ENCODE results near the gene TM2D3. TPM values are rescaled to one million over a fixed set of nuclear protein-coding genes. Genes with fewer than 3 reads are reported as not detected.

Gene TM2D3, protein sequence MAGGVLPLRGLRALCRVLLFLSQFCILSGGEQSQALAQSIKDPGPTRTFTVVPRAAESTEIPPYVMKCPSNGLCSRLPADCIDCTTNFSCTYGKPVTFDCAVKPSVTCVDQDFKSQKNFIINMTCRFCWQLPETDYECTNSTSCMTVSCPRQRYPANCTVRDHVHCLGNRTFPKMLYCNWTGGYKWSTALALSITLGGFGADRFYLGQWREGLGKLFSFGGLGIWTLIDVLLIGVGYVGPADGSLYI
- 10 to 100 TPM; 32.6 to 47.3 (median 46.2) TPM for total RNA-seq

DNA sequence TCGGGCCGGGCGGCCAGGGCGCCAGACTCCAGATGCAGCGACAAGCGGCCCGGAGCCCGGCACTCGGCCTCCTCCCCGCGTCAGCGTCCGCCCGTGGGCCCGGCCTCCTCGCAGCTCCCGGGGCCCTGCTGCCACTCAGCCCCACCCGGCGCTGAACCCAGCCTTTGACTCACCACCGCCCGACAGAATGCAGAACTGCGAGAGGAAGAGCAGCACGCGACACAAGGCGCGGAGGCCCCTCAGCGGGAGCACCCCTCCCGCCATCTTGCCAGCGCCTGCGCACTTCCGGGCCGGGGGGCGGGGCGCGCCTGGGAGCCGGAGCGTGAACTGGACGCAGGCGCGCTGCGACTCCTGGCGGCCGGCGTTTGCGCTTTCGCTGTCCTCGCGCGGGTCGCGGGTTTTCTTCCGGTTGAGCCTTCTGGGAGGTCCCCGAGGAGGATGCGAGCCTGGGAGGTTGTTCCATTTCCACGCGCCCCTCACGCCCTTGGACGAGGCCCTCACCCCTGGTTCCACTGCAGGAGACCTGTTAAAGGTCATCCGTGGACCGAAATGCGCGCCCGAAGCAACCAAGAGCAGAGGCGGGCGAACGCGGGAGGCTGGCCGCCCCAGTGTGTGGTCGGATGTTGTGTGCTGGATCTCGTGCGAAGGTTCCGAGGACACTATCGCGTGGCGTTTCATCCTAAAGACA lies at the start of gene TM2D3:
TSS of gene TM2D3 (minus strand) at position 284 of the 688 bp plus-strand sequence. CDS start at position 264, 20 bp downstream.
- DNase-seq (ENCODE audit: low spot score): peak; percentile 74
- TF ChIP-seq, protein P1, sequence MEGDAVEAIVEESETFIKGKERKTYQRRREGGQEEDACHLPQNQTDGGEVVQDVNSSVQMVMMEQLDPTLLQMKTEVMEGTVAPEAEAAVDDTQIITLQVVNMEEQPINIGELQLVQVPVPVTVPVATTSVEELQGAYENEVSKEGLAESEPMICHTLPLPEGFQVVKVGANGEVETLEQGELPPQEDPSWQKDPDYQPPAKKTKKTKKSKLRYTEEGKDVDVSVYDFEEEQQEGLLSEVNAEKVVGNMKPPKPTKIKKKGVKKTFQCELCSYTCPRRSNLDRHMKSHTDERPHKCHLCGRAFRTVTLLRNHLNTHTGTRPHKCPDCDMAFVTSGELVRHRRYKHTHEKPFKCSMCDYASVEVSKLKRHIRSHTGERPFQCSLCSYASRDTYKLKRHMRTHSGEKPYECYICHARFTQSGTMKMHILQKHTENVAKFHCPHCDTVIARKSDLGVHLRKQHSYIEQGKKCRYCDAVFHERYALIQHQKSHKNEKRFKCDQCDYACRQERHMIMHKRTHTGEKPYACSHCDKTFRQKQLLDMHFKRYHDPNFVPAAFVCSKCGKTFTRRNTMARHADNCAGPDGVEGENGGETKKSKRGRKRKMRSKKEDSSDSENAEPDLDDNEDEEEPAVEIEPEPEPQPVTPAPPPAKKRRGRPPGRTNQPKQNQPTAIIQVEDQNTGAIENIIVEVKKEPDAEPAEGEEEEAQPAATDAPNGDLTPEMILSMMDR (IDR thresholded peaks at IDR 0.05): peak in 2 of 3 donors; percentile 58 to 88
- ATAC-seq (ENCODE audit: low FRiP score): peak; percentile 98

DNA sequence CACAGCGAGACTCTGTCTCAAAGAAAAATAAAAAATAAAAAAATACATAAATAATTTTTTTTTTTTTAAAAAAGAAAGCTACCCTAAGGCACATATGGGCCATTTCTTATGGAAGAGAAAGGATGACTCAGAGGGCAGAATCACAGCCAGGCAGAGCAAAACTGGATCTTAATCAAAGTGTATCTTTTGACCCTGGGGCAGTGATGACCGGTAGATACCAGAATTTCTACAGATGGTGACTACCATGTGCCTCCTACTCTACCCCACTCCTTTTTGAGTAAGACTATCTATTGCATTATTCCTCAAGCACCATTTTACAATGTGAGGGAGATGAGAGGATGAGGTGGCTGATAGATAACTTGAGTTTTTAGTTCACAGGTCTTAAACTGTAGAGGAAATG lies 46.1 kb upstream of the TM2D3 start:
- DNase-seq (ENCODE audit: low spot score): no peak
- no peak for ATAC-seq (ENCODE audit: low FRiP score)
- TF ChIP-seq, protein P1 (IDR thresholded peaks at IDR 0.05): no peak

DNA sequence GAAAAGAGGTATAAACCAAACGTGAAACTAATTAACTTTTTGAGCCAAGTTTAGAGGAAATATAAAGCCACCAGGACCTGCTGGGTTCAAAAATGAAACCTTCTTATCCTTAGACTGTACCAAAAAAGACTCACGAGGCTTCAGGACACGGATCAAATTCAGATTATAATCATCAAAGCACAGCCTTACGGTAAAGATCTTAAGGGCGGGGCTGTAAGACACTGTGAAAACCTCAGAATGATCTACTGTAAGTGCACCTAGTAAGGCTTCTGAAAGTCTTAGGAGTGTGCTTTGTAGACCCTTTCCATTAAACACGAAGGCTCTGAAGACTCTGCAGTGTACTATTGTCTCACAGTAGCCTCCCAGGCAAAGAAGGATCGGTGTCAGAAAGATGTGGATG lies 45.3 kb upstream of the TM2D3 start:
- TF ChIP-seq, protein P1 (IDR thresholded peaks at IDR 0.05): no peak
- ATAC-seq (ENCODE audit: low FRiP score) (no peak), DNase-seq (ENCODE audit: low spot score) (no peak)

DNA sequence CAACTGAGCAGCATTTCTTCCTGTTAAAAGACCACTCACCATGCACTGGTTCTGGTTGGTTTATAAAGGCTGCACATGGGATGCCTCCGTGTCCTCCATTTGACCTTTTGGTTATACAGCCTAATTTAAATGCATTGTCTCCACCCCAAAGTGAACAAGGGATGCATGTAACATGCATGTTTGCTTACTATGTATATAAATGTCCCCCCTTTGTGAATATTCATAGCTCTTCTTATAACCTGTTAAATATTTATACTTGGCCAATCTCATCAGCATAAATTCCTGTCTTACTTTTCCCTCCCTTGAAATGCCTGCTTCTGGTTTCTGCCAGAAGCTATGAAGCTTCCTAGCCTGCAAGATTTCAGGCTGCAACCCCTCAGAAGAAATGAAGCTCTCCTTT lies 44.6 kb upstream of the TM2D3 start:
- ATAC-seq (ENCODE audit: low FRiP score): no peak
- TF ChIP-seq, protein P1 (IDR thresholded peaks at IDR 0.05): no peak
- no peak for DNase-seq (ENCODE audit: low spot score)

DNA sequence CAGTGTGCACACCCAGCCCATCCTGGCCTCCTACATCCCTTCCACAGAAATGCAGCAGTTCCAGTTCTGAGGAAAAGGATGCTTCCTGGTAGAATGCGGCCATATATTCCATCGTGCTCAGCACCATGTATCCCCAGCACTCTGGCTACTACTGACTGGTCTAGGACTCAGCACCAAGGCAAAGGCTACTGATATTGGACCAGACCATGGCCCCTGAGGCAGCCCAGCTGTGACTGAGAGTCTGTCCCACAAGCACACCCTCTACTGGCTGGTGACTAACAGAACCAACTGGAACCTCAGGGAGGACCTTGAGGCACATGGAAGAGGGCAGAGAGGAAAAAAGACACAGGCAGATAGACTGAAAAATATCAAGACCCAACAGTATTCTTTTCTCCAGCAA lies 42.1 kb upstream of the TM2D3 start:
- DNase-seq (ENCODE audit: low spot score): no peak
- TF ChIP-seq, protein P1 (IDR thresholded peaks at IDR 0.05): no peak
- ATAC-seq (ENCODE audit: low FRiP score): no peak

DNA sequence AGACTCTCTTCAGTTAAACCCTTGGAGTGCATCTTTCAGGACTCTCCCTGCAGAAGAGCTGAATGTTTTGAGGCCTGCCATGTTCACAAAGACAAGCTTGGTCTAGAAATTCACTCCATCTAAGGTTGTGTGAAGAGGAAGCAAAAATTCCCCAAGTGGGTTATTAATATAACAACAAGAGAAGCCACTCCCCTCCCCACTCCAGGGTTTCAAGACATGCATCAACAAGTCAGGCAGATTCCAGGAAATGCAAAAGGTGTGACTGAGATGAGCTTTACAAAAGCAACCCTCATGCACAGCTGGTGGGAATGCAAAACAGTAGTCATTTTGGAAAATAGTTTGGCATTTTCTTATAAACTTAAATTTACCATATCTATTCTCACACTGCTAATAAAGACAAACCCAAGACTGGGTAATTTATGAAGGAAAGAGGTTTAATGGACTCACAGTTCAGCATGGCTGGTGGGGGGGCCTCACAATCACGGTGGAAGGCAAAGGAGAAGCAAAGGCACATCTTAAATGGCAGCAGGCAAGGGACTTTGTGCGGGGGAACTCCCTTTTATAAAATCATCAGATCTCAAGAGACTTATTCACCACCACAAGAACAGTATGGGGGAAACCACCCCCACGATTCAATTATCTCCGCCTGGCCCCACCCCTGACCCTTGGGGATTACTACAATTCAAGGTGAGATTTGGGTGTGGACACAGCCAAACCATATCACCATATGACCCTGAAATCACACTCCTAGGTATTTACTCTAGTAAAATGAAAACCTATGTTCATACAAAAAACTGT lies 40.8 kb upstream of the TM2D3 start:
- DNase-seq (ENCODE audit: low spot score) (no peak), ATAC-seq (ENCODE audit: low FRiP score) (no peak)
- TF ChIP-seq, protein P1 (IDR thresholded peaks at IDR 0.05): no peak

Data from omental fat pad (tissue), 4 donors.